Pancreas (tissue), 10 donors: ENCODE data around the gene NPPB. TPM values are rescaled to one million over a fixed set of nuclear protein-coding genes. Genes with fewer than 3 reads are reported as not detected.
"Not testable (repeated sequence)": the region's sequence is repeated elsewhere in the genome, so short reads cannot be mapped to it uniquely, and the experiment has no call there.

Experiments
- ATAC-seq, 4 donors: fragments of 200-7000 bp; cut with Tn5 transposase; one replicate each; pipeline versions ENCODE4 v1.8.0 to v1.9.1; 2020; ENCODE audit warnings: mild to moderate bottlenecking in 4 of 4, moderate library complexity in 4 of 4
- DNase-seq, 6 donors: peaks; one replicate each; pipeline ENCODE4 v3.0.0-alpha.2; 2020
- FAIRE-seq: peaks from 2 replicates; lab custom pipeline; 2012; peaks lifted over from hg19 to GRCh38; lab: Jason Lieb, UNC
- H3K27ac ChIP-seq, 4 donors: fragments of 200-600 bp; sonication (generic); 1 replicate in 3 of 4; 2 replicates in 1 of 4; pipeline versions ENCODE4 v1.5.0 to v1.8.0; 2020
- H3K27me3 ChIP-seq, 4 donors: fragments of 200-600 bp; one replicate each; pipeline ENCODE4 v1.8.0; 2021
- H3K36me3 ChIP-seq, 3 donors: fragments of 200-600 bp; sonication (generic) in 1 of 3; one replicate each; pipeline versions ENCODE4 v1.5.0 to v1.8.0; 2020 to 2021
- H3K4me1 ChIP-seq, 3 donors: fragments of 200-600 bp; one replicate each; pipeline ENCODE4 v1.8.0; 2021
- H3K4me3 ChIP-seq, 4 donors: fragments of 200-600 bp; sonication (generic) in 2 of 4; one replicate each; pipeline versions ENCODE4 v1.5.0 to v1.8.0; 2020 to 2021
- H3K9me3 ChIP-seq, 4 donors: fragments of 200-600 bp; one replicate each; pipeline ENCODE4 v1.8.0; 2021
- WGBS, 2 donors: extraction: QIAGEN DNeasy Blood & Tissue Kit; methylation state at CpG; one replicate each; pipeline ENCODE4 v1.1.7; 2013; 5-methylcytosine and 5-hydroxymethylcytosine counted together
- intact Hi-C, 3 donors: fragments of 100-400 bp; cut with DNase I; formaldehyde crosslinking; loops; one replicate each; pipeline versions ENCODE4 v1.11.1 to v1.14.2; 2022
- polyA plus RNA-seq, 2 donors: library from polyadenylated mRNA; stranded (reverse); fragments of 200-250 nt; gene quantifications; one replicate each; pipeline ENCODE4 v1.2.3, GENCODE V29; 2013
- total RNA-seq, 6 donors: library from RNA; stranded (reverse); fragmentation: NEBNext Ultra II Directional in 4 of 6; extraction: Animal tissue kit (Norgen Biotek cat#: 25700) in 4 of 6; gene quantifications; one replicate each; pipeline versions ENCODE4 v1.2.1 to v1.2.4, GENCODE V29; 2021 to 2023
- TF ChIP-seq, protein P1 (sequence below), 4 donors: fragments of 200-600 bp; sonication (generic) in 3 of 4; IDR thresholded peaks; one replicate each; pipeline versions ENCODE4 v1.5.0 to v1.8.0; 2021; ENCODE audit warnings: antibody characterized with exemption in 4 of 4
- donor health status: healthy with polysubstance abuse.
- donor health status: DM: no; HTN: no; CAD: no; lungs with moderate emphysema.
- donor health status: DM: no; HTN: no; CAD: no.
- donor health status: control.
- donor health status: control.
- donor health status: Bipolar disorder and iron deficiency.
- donor health status: DM: yes; HTN: yes; CAD: no.
- donor health status: DM: no; HTN: no; CAD: no.
- donor health status: DM: no; HTN: no; CAD: no.
- donor health status: DM: yes; HTN: yes; CAD: no.

The NPPB gene
- total and polyA plus RNA-seq, 8 donors: 0.28 to 1.6 (median 0.95) TPM; not detected in 3

DNA sequence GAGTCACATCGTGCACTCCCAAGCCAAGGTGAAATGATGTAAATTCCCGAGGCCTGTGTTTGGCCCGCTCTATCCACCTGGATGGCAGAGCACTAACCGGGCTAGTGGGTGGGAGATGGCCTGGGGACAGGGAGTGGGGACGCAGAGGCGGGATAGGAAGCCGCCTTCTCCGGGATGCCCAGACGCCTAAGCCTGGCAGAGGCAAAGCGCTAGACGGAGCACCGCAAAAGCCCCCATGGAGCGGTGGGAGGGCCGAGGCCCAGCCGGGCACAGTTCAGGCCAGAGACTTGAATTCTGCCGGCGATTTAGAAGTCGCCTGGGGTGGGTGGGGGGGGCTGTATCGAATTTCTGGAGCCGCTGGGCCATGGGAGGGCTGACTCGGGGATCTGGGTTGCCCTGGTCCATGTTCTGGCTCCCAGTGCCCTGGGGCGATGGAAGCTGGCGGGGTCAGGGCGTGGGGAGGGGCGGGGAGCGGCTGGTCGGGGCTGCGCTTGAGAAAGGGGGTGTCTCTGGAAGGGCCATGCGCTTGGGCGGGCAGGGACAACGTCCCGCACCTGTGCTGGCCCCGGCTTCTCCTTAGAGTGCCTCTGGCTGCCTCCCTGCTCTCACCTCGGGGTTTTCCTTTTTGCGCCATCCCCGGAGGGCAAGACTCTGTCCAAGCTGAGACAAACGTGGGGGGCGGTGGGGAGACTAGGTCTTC, 39.5 kb upstream of the NPPB start:
- H3K9me3 ChIP-seq: no peaks in the 10 kb centered on the region
- peaks cover 0 to 11% (median 2%) of the 10 kb centered on the region in 4 donors for H3K27me3 ChIP-seq
- H3K4me3 ChIP-seq: no peak overlapping the region
- TF ChIP-seq, protein P1, sequence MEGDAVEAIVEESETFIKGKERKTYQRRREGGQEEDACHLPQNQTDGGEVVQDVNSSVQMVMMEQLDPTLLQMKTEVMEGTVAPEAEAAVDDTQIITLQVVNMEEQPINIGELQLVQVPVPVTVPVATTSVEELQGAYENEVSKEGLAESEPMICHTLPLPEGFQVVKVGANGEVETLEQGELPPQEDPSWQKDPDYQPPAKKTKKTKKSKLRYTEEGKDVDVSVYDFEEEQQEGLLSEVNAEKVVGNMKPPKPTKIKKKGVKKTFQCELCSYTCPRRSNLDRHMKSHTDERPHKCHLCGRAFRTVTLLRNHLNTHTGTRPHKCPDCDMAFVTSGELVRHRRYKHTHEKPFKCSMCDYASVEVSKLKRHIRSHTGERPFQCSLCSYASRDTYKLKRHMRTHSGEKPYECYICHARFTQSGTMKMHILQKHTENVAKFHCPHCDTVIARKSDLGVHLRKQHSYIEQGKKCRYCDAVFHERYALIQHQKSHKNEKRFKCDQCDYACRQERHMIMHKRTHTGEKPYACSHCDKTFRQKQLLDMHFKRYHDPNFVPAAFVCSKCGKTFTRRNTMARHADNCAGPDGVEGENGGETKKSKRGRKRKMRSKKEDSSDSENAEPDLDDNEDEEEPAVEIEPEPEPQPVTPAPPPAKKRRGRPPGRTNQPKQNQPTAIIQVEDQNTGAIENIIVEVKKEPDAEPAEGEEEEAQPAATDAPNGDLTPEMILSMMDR (IDR thresholded peaks at IDR 0.05): no peak
- ATAC-seq: no peak
- no peak for FAIRE-seq
- no peaks in the 10 kb centered on the region for H3K36me3 ChIP-seq
- DNase-seq: peak in 1 of 6 donors; percentile 55
- 14 to 19% methylated on average over 31 to 38 of the region's 38 CpGs for WGBS, 2 donors
- intact Hi-C loops: loop anchor here in 2 of 3 donors (5.0 to 10.0 kb wide), 2 partner anchors 53 to 61 kb away; partner anchors contain the start of gene NPPA (in 1 of the 2)
- H3K27ac ChIP-seq: no peak overlapping the region
- no peaks in the 10 kb centered on the region for H3K4me1 ChIP-seq

DNA sequence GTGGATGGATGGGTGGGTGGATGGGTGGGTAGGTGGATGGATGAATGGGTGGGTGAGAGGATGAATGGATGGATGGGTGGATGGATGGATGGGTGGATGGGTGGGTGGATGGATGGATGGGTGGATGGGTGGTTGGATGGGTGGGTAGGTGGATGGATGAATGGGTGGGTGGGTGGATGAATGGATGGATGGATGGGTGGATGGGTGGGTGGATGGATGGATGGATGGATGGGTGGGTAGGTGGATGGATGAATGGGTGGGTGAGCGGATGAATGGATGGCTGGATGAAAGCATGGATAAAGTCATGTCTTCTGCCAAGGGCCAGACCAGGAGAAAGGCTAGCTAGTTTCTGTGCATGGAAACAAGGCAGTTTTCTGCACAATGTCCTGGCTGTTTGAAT, 35.8 kb upstream of the NPPB start:
- not testable (repeated sequence) for H3K36me3 ChIP-seq, ATAC-seq, H3K4me3 ChIP-seq, FAIRE-seq, H3K4me1 ChIP-seq, H3K9me3 ChIP-seq, H3K27ac ChIP-seq
- DNase-seq: peak in 1 of 6 donors; percentile 2
- peaks cover 0 to 11% (median 0%) of the 10 kb centered on the region in 4 donors for H3K27me3 ChIP-seq
- 10 to 25% methylated on average over 1 of the region's 1 CpG for WGBS, 2 donors
- intact Hi-C loops: loop anchor here in 2 of 3 donors (5.0 to 10.0 kb wide), 2 partner anchors 50 to 52 kb away; partner anchors contain the start of gene NPPA (in 1 of the 2)

DNA sequence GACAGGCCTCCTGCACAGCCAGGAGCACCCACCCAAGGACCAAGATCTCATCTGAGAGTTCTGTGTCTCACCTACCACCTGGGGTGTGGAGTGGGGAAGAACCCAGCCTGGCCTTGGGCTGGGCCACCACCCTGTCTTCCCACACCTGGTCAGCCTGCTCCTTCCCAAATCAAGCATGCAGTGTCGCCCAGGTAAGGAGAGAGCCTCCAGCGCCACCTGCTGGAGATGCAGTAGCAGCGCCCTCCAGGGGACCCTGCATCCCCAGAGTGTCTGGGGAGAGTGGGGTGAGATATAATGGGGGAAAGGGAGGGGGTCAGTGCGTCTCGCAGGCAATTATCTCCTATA, 35.1 kb upstream of the NPPB start:
- intact Hi-C loops: loop anchor here in 2 of 3 donors (5.0 to 10.0 kb wide), 2 partner anchors 49 to 52 kb away; partner anchors contain the start of gene NPPA (in 1 of the 2)
- Histone ChIP-seq H3K36me3 (no peaks in the 10 kb centered on the region), H3K27me3 (peaks cover 0 to 6% (median 0%) of the 10 kb centered on the region in 4 donors), H3K4me1 (no peaks in the 10 kb centered on the region), H3K4me3 (no peak overlapping the region), H3K9me3 (no peaks in the 10 kb centered on the region), H3K27ac (no peak overlapping the region)
- TF ChIP-seq, protein P1 (IDR thresholded peaks at IDR 0.05): peak; percentile 71 to 86 (median 78)
- DNase-seq: peak; percentile 52 to 92 (median 78)
- no peak for FAIRE-seq
- 0 to 1% methylated on average over 5 of the region's 5 CpGs for WGBS, 2 donors
- peak; percentile 82 to 98 (median 95) for ATAC-seq

DNA sequence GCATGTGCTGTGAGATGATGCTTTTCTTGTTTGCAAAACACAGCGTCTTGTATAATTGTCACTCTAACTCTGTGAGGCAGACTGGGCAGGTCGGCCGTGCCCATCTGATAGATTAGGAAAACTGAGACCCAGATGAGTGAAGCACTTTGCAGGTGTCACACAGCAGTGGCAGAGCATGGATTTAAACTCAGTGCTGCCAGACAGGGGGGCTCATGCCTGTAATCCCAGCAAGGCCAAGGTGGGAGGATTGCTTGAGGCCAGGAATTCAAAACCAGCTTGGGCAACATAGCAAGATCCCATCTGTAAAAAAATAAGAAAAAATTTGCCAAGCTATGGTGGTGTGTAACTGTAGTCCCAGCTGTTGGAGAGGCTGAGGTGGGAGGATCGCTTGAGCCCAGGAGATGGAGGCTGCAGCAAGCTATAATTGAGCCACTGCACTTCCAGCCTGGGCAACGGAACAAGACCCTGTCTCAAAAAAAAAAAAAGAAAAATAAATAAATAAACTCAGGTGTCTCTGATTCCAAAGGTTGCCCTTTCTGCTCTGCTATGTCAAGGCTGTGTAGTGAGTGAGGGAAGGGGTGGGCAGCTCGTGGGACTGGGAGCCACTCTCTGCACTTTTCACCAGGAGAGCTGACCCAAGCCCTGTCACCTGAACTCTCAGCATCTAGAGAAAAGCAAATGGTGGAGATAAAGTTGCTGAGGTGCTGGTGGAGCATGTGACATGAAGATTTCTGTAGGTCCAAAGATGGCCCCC, 32.9 kb upstream of the NPPB start:
- DNase-seq (no peak), ATAC-seq (no peak), FAIRE-seq (no peak)
- intact Hi-C loops: loop anchor here in 2 of 3 donors (5.0 to 10.0 kb wide), 2 partner anchors 47 to 49 kb away; partner anchors contain the start of gene NPPA (in 1 of the 2)
- TF ChIP-seq, protein P1 (IDR thresholded peaks at IDR 0.05): no peak
- Histone ChIP-seq H3K27ac (no peak overlapping the region), H3K9me3 (no peaks in the 10 kb centered on the region), H3K27me3 (no peaks in the 10 kb centered on the region), H3K36me3 (no peaks in the 10 kb centered on the region), H3K4me1 (no peaks in the 10 kb centered on the region), H3K4me3 (no peak overlapping the region)
- WGBS, 2 donors: 56 to 68% methylated on average over 6 of the region's 6 CpGs

DNA sequence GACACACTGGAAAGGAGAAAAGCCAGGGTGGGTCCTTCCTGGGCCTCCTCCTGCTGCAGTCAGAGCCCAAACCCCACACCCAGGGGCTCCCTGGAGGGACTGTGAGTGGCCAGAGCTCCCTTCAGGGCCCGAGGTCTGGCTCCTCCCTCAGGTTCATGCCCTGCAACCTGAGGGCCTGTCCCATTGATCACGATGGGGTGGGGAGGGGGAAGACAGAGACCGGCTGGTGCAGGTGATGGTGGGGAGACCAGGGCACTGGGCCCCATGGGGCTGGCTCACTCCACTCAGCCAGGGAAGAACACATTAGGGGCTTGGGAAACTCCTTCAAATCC, 30.1 kb upstream of the NPPB start:
- Histone ChIP-seq H3K4me1 (no peaks in the 10 kb centered on the region), H3K36me3 (no peaks in the 10 kb centered on the region), H3K4me3 (no peak overlapping the region), H3K27me3 (no peaks in the 10 kb centered on the region), H3K9me3 (no peaks in the 10 kb centered on the region), H3K27ac (no peak overlapping the region)
- TF ChIP-seq, protein P1 (IDR thresholded peaks at IDR 0.05): no peak
- DNase-seq (no peak), ATAC-seq (no peak), FAIRE-seq (no peak)
- WGBS, 2 donors: 41 to 45% methylated on average over 3 of the region's 3 CpGs
- intact Hi-C loops: no loop called here
